Measurements from ENCODE around the gene CD2AP. TPM values are rescaled to one million over a fixed set of nuclear protein-coding genes. Genes with fewer than 3 reads are reported as not detected.

The CD2AP gene
- 16.2 and 17.2 TPM in 2 replicates for total RNA-seq

GRCh38 chr6:47477497-47478232 lies at the start of gene CD2AP:
CD2AP (plus strand) TSS chr6:47477789; CDS start chr6:47478245, 456 bp downstream.

Other genes starting within 250 kb of the CD2AP start
- 3.5 and 7.9 TPM in 2 replicates for gene TNFRSF21, start 167.9 kb upstream of the CD2AP start, total RNA-seq
- gene ADGRF4, start 220.8 kb downstream of the CD2AP start, total RNA-seq, result 0.12 and 0.33 TPM in 2 replicates